HCT116 (cell line): ENCODE data around the gene SLAMF6.

ENCODE experiments used
- CEBPB ChIP-seq: IDR thresholded peaks from 2 replicates; pipeline ENCODE4 v1.6.1; 2012; ENCODE audit warnings: low read depth
- EZH2phosphoT487 ChIP-seq: fragments of 200-600 bp; IDR thresholded peaks from 2 replicates; pipeline ENCODE4 v1.6.1; 2018; ENCODE audit warnings: antibody characterized with exemption, borderline replicate concordance
- POLR2A ChIP-seq: IDR thresholded peaks from 2 replicates; pipeline ENCODE4 v1.7.0; 2011; ENCODE audit warnings: borderline replicate concordance; ENCODE audit not compliant: insufficient read depth, insufficient read length; ENCODE audit errors: extremely low read depth
- POLR2AphosphoS5 ChIP-seq: IDR thresholded peaks from 2 replicates; pipeline ENCODE4 v1.6.1; 2011; ENCODE audit warnings: mild to moderate bottlenecking, low read depth, low read length, moderate library complexity
- ZNF274 ChIP-seq: fragments of 200-500 bp; sonication (Bioruptor generic); IDR thresholded peaks from 2 replicates; pipeline ENCODE4 v1.6.1; 2014; ENCODE audit warnings: mild to moderate bottlenecking, low read depth, low read length, inconsistent platforms
- TF ChIP-seq, protein P1 (sequence below): IDR thresholded peaks from 2 replicates; pipeline ENCODE4 v1.6.1; 2012; ENCODE audit warnings: low read depth
- TF ChIP-seq, protein P2 (sequence below), 3 experiments: fragments of 200-600 bp in 1 of 3; sonication (generic) in 1 of 3; IDR thresholded peaks in 2 of 3; conservative IDR thresholded peaks in 1 of 3; 2 replicates each; pipeline ENCODE4 v1.5.1; 2012 to 2017; ENCODE audit warnings: low read depth in 2 of 3, low read length in 2 of 3, antibody characterized with exemption in 1 of 3, borderline replicate concordance in 1 of 3, control low read depth in 1 of 3, mild to moderate bottlenecking in 1 of 3, mixed read lengths in 1 of 3, mixed run types in 1 of 3, moderate library complexity in 1 of 3; ENCODE audit not compliant: insufficient read depth in 1 of 3
- TF ChIP-seq, protein P3 (sequence below): IDR thresholded peaks from 2 replicates; pipeline ENCODE4 v1.6.1; 2012

DNA sequence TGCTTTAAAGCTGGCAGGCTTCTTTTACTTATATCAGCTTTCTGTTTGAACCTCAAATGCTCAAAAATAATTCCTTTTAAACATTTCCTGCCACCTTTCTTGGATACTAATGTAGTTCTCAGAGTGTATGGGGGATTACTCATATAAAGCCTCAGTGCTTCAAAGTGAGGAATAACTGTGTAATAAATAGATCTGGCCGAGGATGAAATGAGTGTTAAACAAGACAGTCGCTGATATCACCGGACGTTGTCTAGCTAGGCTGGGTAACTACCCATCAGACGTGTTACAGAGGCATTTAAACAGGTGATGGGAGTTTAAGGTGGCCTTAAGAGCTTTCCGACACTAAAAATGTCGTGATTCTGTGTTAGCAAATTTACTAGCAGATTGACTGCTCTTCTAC lies 69.6 kb downstream of the SLAMF6 start:
- no peak for TF ChIP-seq ZNF274
- no peak for TF ChIP-seq CEBPB
- TF ChIP-seq, protein P1, sequence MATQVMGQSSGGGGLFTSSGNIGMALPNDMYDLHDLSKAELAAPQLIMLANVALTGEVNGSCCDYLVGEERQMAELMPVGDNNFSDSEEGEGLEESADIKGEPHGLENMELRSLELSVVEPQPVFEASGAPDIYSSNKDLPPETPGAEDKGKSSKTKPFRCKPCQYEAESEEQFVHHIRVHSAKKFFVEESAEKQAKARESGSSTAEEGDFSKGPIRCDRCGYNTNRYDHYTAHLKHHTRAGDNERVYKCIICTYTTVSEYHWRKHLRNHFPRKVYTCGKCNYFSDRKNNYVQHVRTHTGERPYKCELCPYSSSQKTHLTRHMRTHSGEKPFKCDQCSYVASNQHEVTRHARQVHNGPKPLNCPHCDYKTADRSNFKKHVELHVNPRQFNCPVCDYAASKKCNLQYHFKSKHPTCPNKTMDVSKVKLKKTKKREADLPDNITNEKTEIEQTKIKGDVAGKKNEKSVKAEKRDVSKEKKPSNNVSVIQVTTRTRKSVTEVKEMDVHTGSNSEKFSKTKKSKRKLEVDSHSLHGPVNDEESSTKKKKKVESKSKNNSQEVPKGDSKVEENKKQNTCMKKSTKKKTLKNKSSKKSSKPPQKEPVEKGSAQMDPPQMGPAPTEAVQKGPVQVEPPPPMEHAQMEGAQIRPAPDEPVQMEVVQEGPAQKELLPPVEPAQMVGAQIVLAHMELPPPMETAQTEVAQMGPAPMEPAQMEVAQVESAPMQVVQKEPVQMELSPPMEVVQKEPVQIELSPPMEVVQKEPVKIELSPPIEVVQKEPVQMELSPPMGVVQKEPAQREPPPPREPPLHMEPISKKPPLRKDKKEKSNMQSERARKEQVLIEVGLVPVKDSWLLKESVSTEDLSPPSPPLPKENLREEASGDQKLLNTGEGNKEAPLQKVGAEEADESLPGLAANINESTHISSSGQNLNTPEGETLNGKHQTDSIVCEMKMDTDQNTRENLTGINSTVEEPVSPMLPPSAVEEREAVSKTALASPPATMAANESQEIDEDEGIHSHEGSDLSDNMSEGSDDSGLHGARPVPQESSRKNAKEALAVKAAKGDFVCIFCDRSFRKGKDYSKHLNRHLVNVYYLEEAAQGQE = no peak
- TF ChIP-seq, protein P2, sequence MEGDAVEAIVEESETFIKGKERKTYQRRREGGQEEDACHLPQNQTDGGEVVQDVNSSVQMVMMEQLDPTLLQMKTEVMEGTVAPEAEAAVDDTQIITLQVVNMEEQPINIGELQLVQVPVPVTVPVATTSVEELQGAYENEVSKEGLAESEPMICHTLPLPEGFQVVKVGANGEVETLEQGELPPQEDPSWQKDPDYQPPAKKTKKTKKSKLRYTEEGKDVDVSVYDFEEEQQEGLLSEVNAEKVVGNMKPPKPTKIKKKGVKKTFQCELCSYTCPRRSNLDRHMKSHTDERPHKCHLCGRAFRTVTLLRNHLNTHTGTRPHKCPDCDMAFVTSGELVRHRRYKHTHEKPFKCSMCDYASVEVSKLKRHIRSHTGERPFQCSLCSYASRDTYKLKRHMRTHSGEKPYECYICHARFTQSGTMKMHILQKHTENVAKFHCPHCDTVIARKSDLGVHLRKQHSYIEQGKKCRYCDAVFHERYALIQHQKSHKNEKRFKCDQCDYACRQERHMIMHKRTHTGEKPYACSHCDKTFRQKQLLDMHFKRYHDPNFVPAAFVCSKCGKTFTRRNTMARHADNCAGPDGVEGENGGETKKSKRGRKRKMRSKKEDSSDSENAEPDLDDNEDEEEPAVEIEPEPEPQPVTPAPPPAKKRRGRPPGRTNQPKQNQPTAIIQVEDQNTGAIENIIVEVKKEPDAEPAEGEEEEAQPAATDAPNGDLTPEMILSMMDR (IDR thresholded peaks at IDR 0.05 in 2 of 3, conservative IDR thresholded peaks at IDR 0.05 in 1 of 3; ENCODE audit: borderline replicate concordance in 1 of 3, insufficient read depth in 1 of 3, low read depth in 2 of 3, low read length in 2 of 3) = no peak
- no peak for TF ChIP-seq POLR2AphosphoS5
- TF ChIP-seq POLR2A = no peak
- no peak for TF ChIP-seq EZH2phosphoT487
- TF ChIP-seq, protein P3, sequence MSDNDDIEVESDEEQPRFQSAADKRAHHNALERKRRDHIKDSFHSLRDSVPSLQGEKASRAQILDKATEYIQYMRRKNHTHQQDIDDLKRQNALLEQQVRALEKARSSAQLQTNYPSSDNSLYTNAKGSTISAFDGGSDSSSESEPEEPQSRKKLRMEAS = no peak
